HG02798 (cell line): Measurements from ENCODE around the gene FAAP20.

Experiments
- ATAC-seq: cut with Tn5 transposase; IDR thresholded peaks from one replicate; pipeline ENCODE4 v1.9.1; 2021; ENCODE audit warnings: mild to moderate bottlenecking; ENCODE audit not compliant: unreplicated experiment, poor library complexity

FAAP20 gene

GRCh38 chr1:2181752-2182151, 12.8 kb downstream of the FAAP20 start:
- no peak for ATAC-seq

- no peak for ATAC-seq
Measured at GRCh38 chr1:2181271-2181670, 13.3 kb downstream of the FAAP20 start.

DNA sequence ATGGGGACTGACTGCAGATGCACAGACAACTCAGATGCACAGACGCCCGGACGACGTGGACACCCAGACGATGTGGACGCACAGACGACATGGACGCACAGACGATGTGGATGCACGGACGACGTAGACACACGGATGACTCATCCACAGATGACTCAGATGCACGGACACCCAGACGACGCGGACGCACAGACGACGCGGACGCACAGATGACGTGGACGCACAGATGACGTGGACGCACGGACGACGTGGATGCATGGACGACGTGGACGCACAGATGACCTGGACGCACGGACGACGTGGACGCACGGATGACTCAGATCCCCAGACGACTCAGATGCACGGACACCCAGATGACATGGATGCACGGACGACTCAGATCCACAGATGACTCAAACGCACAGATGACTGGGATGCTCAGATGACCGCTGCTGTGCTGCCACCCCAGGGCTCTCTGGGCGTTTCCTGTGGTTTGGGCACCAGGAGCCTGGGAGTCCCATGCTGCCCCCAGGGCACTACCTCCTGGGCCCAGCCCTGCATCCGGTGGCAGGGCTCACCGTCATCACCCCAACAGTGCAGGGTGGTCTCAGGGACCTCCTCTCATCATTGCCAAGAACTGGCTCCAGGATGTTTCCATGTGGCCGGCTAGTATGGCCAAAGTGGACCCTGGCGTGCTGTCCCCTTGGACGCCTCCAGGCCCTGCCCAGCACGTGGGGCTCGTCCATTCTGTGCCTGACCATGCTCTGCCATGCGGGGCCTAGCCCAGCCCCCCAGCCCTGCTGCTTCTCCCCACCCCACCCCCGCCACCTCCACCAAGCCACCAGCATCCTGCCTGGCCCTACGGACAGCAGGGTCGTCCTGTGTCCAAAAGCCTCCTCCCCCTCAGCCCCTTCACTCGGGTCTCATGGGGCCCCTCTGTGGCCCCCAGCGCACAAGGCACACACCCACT, 14.0 kb downstream of the FAAP20 start:
- ATAC-seq: no peak

DNA sequence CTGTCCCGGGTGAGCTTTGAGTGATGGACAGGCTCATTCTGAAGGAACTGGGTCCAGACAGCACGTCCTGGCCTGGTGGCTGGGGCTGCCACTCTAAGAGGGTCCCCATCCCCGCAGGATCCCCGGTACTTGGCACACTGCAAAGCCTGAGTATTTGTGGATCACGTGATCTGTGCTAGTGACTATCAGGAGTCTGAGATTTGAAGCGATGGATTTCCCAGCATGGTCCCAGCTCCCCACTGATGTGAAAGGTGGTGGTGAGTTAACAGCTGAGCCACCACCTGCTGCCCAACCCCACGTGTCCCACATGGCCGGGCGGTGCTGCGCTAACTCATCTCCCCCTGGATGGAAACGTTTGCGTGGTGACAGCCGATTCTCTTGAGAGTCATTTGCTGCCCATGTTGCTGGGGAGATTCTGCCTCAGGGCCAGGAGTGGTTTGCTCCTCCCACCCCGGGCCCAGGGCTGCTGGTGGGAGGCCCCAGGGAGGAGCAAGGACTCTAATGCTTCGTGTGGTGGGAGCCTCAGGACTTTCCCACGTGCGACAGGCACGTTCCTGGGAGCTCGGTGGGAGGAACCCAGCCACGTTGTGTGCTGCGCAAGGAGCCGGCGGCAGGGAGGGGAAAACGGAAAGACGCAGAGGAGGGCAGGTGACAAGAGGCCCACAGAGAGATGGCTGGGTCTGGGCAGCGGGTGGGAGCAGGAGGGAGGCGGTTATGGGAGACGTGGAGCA, 15.1 kb downstream of the FAAP20 start:
- no peak for ATAC-seq

GRCh38 chr1:2178875-2179274, 15.7 kb downstream of the FAAP20 start:
- ATAC-seq: no peak

DNA sequence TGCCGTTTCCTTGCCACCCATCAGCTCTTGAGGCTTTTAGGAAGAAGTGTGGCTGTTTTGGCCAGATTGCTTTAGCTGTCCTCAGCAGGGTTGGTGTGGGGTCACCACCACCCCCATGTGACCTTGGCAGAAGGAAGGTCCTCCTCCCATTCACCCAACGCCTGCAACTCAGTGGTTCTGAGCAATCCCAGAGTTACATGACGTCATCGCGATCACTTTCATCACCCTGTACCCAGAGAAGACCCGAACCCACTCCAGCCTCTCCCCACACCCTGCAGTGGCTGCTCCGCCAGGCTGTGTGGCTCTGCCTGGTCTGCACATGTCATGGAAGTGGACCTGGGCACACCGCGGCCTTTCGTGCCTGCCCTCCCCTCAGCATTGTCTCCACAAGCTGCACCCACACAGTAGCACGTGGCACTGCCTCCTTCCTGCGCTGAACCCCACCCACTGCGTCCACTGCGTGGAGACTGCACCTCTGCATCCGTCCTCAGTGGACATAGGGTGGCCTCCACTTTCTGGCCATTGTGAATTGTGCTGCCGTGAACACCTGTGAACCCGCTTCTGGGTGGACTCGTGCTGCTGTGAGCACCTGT, 16.5 kb downstream of the FAAP20 start:
- no peak for ATAC-seq

DNA sequence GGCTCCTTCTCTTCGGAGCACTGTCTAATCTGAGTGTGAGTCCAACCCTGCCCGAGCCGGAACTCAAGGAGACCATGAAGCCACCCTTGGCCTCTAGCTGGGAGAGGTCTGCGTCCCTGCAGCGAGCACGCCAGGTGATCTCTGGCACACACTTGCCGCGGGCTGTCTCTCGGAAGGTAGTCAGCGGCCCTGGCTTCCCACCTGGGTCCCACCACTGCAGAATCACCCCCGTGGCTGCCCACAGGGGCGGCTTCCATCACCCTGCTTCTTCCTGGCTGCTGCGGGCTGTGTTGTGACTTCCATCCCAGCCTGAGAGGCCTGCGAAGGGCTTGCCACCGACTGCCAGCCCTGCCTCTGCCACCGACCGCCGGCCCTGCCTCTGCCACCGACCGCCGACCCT, 17.0 kb downstream of the FAAP20 start:
- ATAC-seq: no peak

DNA sequence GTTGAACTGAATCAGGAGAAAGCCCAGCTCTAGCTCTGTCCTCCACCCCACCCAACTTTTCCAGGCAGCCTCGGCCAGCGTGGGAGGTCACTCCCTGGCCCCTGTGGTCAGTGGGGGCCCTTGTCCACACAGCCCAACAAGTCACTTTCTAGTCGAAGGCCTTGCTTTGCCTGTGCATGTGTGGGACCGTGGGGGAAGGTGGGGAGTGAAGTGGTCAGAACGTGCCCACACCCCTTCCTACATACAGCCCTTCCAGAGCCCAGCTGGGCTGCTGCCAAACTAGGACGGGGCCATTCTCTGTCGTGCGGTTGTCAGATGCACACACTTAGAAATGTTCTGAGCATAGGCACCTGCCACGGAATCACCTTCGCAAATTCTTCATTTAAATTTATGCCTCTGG, 18.0 kb downstream of the FAAP20 start:
- no peak for ATAC-seq

- ATAC-seq: no peak
Measured at GRCh38 chr1:2175681-2176454, 18.7 kb downstream of the FAAP20 start.

DNA sequence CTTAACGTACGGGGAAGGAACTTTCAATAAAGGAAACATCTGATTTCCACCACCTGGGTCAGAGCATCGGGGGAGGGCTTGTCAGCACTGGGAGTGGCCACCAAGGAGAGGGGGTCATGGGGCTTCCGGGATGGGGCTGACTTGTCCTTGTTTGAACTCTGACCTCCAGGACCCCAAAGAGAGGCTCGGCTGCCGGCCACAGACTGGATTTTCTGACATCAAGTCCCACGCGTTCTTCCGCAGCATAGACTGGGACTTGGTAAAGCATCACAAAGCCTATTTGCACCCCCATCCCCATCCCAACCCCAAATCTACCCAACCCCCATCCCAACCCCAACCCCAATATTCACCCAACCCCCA, 19.5 kb downstream of the FAAP20 start:
- ATAC-seq: no peak

DNA sequence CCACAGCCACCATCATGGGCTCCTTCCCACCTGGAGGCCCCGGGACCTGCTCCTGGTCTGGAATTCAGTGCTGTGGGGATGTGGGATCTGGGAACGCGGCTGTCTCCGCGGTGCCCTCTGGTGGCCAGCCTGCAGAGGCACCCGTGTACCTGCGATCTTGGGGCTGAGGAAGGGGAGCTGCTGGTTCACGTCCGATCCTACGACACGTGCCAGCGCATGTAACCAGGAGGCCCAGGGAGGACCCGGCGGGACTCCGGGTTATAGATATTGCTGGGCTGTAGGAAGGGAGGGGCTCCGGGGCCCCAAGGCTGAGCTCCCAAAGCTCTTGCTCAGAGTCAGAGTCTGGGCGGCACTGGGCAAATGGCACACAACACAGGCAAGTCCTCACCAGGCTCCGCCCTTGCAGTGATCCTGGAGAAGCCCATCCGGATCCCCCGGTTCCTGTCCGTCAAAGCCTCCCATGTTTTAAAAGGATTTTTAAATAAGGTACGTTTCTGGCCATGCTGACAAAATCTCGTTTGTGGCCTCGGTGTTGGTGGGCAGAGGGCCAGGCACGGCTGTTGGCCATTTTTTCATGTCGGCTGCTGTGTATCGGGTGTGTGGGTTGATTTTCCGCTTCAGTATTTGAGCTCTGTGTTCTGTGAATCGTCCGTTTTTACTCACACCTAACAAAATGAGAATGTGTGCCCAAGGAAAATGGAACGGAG, 20.1 kb downstream of the FAAP20 start:
- ATAC-seq: no peak

DNA sequence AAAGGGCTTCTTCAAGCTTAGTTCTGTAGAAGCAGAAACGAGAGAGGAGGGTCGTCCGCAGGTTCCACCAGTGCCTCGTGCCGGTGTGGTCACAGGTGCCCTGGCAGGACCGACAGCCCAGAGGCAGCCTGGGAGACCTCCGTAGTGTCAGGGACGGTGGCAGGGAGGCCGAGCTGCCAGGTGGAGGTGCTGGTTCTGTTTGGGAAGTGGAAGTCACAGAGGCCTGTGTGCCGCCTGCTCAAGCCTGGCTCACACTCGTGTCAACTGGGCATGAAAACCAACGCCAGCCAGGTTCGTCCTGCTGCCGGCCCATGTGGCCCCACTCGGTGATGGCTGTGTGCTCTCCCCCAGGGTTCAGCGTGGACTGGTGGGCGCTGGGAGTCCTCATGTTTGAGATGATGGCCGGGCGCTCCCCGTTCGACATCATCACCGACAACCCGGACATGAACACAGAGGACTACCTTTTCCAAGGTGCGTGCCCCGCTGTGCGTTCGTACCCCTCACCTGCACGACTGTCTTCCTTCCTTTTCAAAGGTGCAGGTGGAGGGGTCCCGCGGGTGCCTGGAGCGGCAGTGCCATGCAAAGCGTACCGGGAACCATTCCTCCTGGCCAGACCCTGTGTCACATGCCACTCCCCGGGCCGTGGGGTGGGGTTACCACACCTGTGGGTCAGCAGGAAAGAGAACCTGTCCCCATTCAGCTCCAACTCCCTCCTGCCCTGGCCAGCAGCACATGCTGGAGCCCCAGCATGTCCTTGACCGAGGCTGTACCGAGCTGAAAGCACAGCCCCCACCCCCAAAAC, 20.8 kb downstream of the FAAP20 start:
- no peak for ATAC-seq

DNA sequence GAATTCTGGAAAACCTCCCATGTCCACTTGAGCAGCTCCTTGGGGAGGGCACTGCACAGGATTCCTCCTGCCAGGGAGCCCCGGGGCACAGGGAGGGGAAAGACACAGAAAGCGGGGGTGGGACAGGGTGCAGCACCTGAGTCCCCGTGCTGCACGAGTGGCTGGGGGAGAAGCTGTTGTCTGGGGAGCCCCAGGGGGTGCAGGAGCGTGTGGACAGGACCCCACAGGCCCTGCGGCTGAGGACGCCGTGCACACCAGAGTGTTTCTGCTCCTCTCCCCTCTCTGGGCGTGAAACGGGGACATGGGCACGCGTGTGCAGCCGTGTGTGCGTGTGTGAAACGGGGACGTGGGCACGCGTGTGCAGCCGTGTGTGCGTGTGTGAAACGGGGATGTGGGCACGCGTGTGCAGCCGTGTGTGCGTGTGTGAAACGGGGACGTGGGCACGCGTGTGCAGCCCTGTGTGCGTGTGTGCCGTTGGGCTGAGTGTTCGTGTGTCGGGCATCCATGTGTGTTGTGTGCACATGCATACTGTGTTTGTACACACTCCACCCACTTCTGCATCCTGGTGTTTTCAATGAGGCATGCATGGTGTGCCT, 21.9 kb downstream of the FAAP20 start:
- ATAC-seq: no peak

DNA sequence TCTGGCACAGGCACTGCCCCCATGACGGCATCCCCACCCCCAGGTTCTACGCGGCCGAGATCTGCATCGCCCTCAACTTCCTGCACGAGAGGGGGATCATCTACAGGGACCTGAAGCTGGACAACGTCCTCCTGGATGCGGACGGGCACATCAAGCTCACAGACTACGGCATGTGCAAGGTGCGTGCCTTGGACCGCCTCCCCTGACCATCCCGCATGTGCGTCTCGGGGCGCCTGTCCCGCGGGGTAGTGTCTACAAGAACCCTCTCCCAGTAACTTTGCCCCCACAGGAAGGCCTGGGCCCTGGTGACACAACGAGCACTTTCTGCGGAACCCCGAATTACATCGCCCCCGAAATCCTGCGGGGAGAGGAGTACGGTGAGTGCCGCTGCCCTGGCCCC, 22.6 kb downstream of the FAAP20 start:
- no peak for ATAC-seq

GRCh38 chr1:2170211-2170610, 24.4 kb downstream of the FAAP20 start:
- ATAC-seq: no peak

GRCh38 chr1:2169200-2169836, 25.3 kb downstream of the FAAP20 start:
- no peak for ATAC-seq

- ATAC-seq: no peak
Measured at GRCh38 chr1:2168535-2168934, 26.0 kb downstream of the FAAP20 start.

DNA sequence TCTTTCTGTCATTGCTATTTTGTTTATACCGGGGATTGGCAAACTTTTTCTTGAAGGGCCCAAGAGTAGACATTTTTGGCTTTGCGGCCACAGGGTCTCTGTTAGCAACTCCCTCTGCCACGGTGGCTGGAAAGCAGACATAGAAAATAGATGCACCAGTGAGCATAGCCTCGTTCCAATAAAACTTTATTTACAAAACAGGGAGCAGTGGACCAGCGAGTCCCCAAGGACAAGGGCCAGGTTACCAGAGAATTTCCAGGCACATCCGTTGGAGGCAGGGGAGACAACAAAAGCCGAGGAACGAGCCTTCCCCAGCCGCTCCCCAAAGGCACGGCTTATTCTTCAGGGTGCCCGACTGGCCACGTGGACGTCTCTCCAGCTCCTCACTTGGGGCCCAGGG, 26.5 kb downstream of the FAAP20 start:
- no peak for ATAC-seq
